Gastroesophageal sphincter (tissue), 3 donors: ENCODE measurements around the gene ADCY2.

Experiments
- EP300 ChIP-seq: sonication (generic); formaldehyde crosslinking; IDR thresholded peaks from one replicate; pipeline ENCODE4 v1.6.1; 2017; ENCODE audit warnings: antibody characterized with exemption, mild to moderate bottlenecking
- POLR2A ChIP-seq, 2 donors: fragments of 450-650 bp; IDR thresholded peaks; one replicate each; pipeline ENCODE4 v1.6.1; 2017; ENCODE audit warnings: antibody characterized with exemption in 2 of 2, mild to moderate bottlenecking in 2 of 2, moderate library complexity in 1 of 2
- POLR2AphosphoS5 ChIP-seq: sonication (generic); formaldehyde crosslinking; IDR thresholded peaks from one replicate; pipeline ENCODE4 v1.6.1; 2017; ENCODE audit warnings: antibody characterized with exemption
- TF ChIP-seq, protein P1 (sequence below), 4 experiments: fragments of 200-600 bp in 2 of 4; fragments of 450-650 bp in 2 of 4; sonication (generic) in 1 of 4; IDR thresholded peaks; one replicate each; pipeline ENCODE4 v1.5.1; 2017 to 2019; ENCODE audit warnings: antibody characterized with exemption in 4 of 4, mild to moderate bottlenecking in 2 of 4, moderate library complexity in 2 of 4

DNA sequence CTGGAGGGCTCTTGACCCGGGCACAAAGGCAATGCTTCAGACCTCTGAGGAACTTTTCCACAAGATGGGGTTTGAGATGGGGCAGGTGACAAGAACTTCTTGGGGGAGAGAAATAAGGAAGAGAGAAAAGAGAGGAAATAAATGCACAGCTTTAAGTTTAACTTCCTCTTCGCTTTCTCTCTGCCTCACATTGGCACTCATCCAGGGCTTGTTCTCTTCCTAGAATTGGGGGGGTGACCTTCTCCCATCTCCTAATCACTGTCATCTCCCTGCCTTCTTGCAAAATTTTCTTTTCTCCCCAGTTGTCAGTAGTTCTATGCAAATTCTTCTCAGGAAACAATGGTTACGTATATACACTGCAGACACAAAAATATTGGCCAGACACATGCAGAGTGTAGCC is 19.1 kb upstream of the ADCY2 start:
- TF ChIP-seq, protein P1, sequence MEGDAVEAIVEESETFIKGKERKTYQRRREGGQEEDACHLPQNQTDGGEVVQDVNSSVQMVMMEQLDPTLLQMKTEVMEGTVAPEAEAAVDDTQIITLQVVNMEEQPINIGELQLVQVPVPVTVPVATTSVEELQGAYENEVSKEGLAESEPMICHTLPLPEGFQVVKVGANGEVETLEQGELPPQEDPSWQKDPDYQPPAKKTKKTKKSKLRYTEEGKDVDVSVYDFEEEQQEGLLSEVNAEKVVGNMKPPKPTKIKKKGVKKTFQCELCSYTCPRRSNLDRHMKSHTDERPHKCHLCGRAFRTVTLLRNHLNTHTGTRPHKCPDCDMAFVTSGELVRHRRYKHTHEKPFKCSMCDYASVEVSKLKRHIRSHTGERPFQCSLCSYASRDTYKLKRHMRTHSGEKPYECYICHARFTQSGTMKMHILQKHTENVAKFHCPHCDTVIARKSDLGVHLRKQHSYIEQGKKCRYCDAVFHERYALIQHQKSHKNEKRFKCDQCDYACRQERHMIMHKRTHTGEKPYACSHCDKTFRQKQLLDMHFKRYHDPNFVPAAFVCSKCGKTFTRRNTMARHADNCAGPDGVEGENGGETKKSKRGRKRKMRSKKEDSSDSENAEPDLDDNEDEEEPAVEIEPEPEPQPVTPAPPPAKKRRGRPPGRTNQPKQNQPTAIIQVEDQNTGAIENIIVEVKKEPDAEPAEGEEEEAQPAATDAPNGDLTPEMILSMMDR (IDR thresholded peaks at IDR 0.05) = no peak
- TF ChIP-seq POLR2A (IDR thresholded peaks at IDR 0.05) (no peak), POLR2AphosphoS5 (no peak), EP300 (no peak)
